PC-9 (cell line): Measurements from ENCODE around the gene GBP5. TPM values are rescaled to one million over a fixed set of nuclear protein-coding genes. Genes with fewer than 3 reads are reported as not detected.
"Not testable (repeated sequence)": the region's sequence is repeated elsewhere in the genome, so short reads cannot be mapped to it uniquely, and the experiment has no call there.

Experiments
- Bru-seq: library from RNA; stranded (reverse); fragments of 400-500 nt; gene quantifications from one replicate; lab custom pipeline; 2021; lab: Mats Ljungman, UMichigan
- BruChase-seq, 2 experiments: library from RNA; stranded (reverse); fragments of 400-500 nt; gene quantifications; one replicate each; lab custom pipeline; 2021; lab: Mats Ljungman, UMichigan
- BruUV-seq: library from RNA; stranded (reverse); fragments of 400-500 nt; replicated peaks from 2 replicates; lab custom pipeline; 2021; lab: Mats Ljungman, UMichigan
- CTCF ChIA-PET: fragments of 300-600 bp; sonication (Branson Sonifier 250); formaldehyde crosslinking; loops from one replicate; lab custom pipeline; 2022; ENCODE audit warnings: antibody characterized with exemption; lab: Charles Lee
- POLR2A ChIA-PET: fragments of 300-600 bp; sonication (Branson Sonifier 250); formaldehyde crosslinking; loops from one replicate; lab custom pipeline; 2022; ENCODE audit warnings: antibody characterized with exemption; ENCODE audit not compliant: unreplicated experiment; lab: Charles Lee
- DNase-seq, 2 experiments: peaks; one replicate each; pipeline versions ENCODE4 v3.0.0 to v3.0.0-alpha.2; 2015 to 2022; ENCODE audit warnings: mixed read lengths in 1 of 2
- H2AFZ ChIP-seq: fragments of 200-600 bp; sonication (generic); 2 replicates; pipeline ENCODE4 v1.8.1; 2017; ENCODE audit warnings: antibody characterized with exemption
- H3F3A ChIP-seq: fragments of 200-600 bp; sonication (generic); 2 replicates; pipeline ENCODE4 v1.8.1; 2017; ENCODE audit warnings: antibody characterized with exemption, mild to moderate bottlenecking, low read depth; ENCODE audit not compliant: insufficient read depth
- H3K27ac ChIP-seq: fragments of 200-600 bp; sonication (generic); 2 replicates; pipeline ENCODE4 v1.6.1; 2016; ENCODE audit warnings: mixed run types
- H3K27me3 ChIP-seq: fragments of 200-600 bp; sonication (generic); 2 replicates; pipeline ENCODE4 v1.6.1; 2016; ENCODE audit warnings: low read depth, mixed run types; ENCODE audit not compliant: insufficient read depth
- H3K36me3 ChIP-seq: fragments of 200-600 bp; sonication (generic); 2 replicates; pipeline ENCODE4 v1.6.1; 2016; ENCODE audit warnings: low read depth, mixed run types
- H3K4me1 ChIP-seq: fragments of 200-600 bp; sonication (generic); replicated peaks from 2 replicates; pipeline ENCODE4 v1.6.1; 2016; ENCODE audit warnings: mixed run types; ENCODE audit not compliant: insufficient read depth
- H3K4me2 ChIP-seq: fragments of 200-600 bp; sonication (generic); 2 replicates; pipeline ENCODE4 v1.6.1; 2017; ENCODE audit warnings: mixed run types
- H3K4me3 ChIP-seq: fragments of 200-600 bp; sonication (generic); 2 replicates; pipeline ENCODE4 v1.6.1; 2016; ENCODE audit warnings: mixed run types
- H3K79me2 ChIP-seq: fragments of 200-600 bp; sonication (generic); 2 replicates; pipeline ENCODE4 v1.6.1; 2017; ENCODE audit warnings: low read depth, mixed run types
- H3K9me2 ChIP-seq: fragments of 200-600 bp; sonication (generic); 2 replicates; pipeline ENCODE4 v1.8.1; 2017; ENCODE audit warnings: mild to moderate bottlenecking; ENCODE audit not compliant: insufficient read depth
- H3K9me3 ChIP-seq: fragments of 200-600 bp; sonication (generic); 2 replicates; pipeline ENCODE4 v1.8.1; 2016; ENCODE audit warnings: low read depth; ENCODE audit not compliant: insufficient read depth
- H4K20me1 ChIP-seq: fragments of 200-600 bp; sonication (generic); 2 replicates; pipeline ENCODE4 v1.8.1; 2017; ENCODE audit not compliant: insufficient read depth
- EZH2 ChIP-seq: fragments of 200-600 bp; sonication (generic); IDR thresholded peaks from 2 replicates; pipeline ENCODE4 v1.8.0; 2017; ENCODE audit warnings: antibody characterized with exemption, low read depth
- intact Hi-C: fragments of 100-400 bp; cut with micrococcal nuclease; formaldehyde crosslinking; loops from one replicate; pipeline ENCODE4 v1.10.0; 2022; ENCODE audit not compliant: unreplicated experiment
- long read RNA-seq: library from polyadenylated mRNA; stranded (forward); transcript quantifications from one replicate; pipeline ENCODE4 v2.0.0, GENCODE V29; 2022
- total RNA-seq: library from RNA; stranded (reverse); gene quantifications from 2 replicates; pipeline ENCODE4 v1.2.3, GENCODE V29; 2021
- TF ChIP-seq, protein P1 (sequence below): fragments of 200-600 bp; sonication (generic); conservative IDR thresholded peaks from 2 replicates; pipeline ENCODE4 v1.6.1; 2017; ENCODE audit warnings: mixed run types, antibody characterized with exemption, mild to moderate bottlenecking, moderate library complexity

Gene GBP5, protein sequence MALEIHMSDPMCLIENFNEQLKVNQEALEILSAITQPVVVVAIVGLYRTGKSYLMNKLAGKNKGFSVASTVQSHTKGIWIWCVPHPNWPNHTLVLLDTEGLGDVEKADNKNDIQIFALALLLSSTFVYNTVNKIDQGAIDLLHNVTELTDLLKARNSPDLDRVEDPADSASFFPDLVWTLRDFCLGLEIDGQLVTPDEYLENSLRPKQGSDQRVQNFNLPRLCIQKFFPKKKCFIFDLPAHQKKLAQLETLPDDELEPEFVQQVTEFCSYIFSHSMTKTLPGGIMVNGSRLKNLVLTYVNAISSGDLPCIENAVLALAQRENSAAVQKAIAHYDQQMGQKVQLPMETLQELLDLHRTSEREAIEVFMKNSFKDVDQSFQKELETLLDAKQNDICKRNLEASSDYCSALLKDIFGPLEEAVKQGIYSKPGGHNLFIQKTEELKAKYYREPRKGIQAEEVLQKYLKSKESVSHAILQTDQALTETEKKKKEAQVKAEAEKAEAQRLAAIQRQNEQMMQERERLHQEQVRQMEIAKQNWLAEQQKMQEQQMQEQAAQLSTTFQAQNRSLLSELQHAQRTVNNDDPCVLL
- total RNA-seq (not detected in 2 replicates), Bru-seq, nascent RNA (percentile 7 among the genes with signal in this experiment), BruChase-seq, experiment 1, labeled RNA remaining after a 2-hour chase (percentile 18 among the genes with signal in this experiment), BruChase-seq, experiment 2, labeled RNA remaining after a 6-hour chase (percentile 10 among the genes with signal in this experiment)
- long read RNA-seq, result 0 reads

DNA sequence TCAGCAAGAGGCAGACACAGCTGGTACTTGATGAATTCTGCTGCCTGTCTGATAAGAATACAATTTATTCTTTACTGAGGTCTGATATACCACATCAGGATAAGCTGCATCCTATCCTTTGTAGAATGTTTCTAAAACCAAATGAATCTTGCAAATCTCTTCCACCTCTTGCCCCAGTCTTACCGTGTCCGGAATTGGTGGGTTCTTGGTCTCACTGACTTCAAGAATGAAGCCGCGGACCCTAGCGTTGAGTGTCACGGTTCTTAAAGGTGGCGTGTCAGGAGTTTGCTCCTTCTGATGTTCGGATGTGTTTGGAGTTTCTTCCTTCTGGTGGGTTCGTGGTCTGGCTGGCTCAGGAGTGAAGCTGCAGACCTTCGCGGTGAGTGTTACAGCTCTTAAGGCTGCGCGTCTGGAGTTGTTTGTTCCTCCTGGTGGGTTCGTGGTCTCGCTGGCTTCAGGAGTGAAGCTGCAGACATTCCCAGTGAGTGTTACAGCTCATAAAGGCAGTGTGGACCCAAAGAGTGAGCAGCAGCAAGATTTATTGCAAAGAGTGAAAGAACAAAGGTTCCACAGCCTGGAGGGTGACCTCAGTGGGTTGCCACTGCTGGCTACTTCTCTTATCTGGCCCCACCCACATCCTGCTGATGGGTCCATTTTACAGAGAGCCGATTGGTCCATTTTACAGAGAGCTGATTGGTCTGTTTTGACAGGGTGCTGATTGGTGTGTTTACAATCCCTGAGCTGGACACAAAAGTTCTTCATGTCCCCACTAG lies at the start of gene GBP5:
Gene GBP5, minus strand, starts transcription at position 592 of the 773 bp plus-strand sequence. CDS start 3,305 bp downstream, outside the sequence.
- POLR2A ChIA-PET, H3K36me3 ChIP-seq, H3K27ac ChIP-seq, H3K9me2 ChIP-seq, H3K27me3 ChIP-seq, H3K4me3 ChIP-seq, H3K4me1 ChIP-seq, H2AFZ ChIP-seq, CTCF ChIA-PET, H3K79me2 ChIP-seq, BruUV-seq, H3K9me3 ChIP-seq, H4K20me1 ChIP-seq, intact Hi-C loops, DNase-seq, H3F3A ChIP-seq, H3K4me2 ChIP-seq: not testable (repeated sequence)

DNA sequence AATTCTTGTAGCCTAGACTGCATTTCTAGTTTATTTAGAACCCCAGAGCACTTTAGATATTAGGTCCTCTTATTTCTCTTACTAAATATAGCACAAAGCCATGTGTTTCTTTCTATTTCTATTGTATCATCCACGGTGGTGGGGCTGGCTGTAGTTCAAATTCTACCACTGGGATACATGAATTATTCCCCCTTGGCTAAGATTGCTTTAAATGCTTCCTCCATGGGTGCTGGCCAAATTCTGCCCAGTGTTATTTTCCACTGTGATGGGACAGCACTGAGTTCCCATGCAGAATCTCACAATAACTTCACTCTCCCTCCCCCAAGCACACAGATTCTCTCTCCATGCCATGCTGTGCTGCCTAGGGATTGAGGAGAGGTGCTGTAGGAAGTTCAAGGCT lies 49.7 kb upstream of the GBP5 start:
- BruUV-seq, result no TSS peak
- TF ChIP-seq EZH2, result no peak
- TF ChIP-seq, protein P1, sequence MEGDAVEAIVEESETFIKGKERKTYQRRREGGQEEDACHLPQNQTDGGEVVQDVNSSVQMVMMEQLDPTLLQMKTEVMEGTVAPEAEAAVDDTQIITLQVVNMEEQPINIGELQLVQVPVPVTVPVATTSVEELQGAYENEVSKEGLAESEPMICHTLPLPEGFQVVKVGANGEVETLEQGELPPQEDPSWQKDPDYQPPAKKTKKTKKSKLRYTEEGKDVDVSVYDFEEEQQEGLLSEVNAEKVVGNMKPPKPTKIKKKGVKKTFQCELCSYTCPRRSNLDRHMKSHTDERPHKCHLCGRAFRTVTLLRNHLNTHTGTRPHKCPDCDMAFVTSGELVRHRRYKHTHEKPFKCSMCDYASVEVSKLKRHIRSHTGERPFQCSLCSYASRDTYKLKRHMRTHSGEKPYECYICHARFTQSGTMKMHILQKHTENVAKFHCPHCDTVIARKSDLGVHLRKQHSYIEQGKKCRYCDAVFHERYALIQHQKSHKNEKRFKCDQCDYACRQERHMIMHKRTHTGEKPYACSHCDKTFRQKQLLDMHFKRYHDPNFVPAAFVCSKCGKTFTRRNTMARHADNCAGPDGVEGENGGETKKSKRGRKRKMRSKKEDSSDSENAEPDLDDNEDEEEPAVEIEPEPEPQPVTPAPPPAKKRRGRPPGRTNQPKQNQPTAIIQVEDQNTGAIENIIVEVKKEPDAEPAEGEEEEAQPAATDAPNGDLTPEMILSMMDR, result no peak
- Histone ChIP-seq H3K4me3 (no peak overlapping the region), H3K4me1 (no peaks in the 10 kb centered on the region), H4K20me1 (no peaks in the 10 kb centered on the region), H3F3A (no peaks in the 10 kb centered on the region), H3K9me2 (no peaks in the 10 kb centered on the region), H3K79me2 (no peaks in the 10 kb centered on the region), H3K4me2 (no peak overlapping the region), H2AFZ (no peak overlapping the region), H3K36me3 (no peaks in the 10 kb centered on the region), H3K9me3 (0 out of 2 replicates have a peak, but pooled peaks cover 3% of the 10 kb centered on the region), H3K27me3 (no peaks in the 10 kb centered on the region), H3K27ac (no peak overlapping the region)
- intact Hi-C loops, result no loop called here
- DNase-seq, result no peak
- CTCF ChIA-PET, result no interaction called here
- POLR2A ChIA-PET, result no interaction called here

DNA sequence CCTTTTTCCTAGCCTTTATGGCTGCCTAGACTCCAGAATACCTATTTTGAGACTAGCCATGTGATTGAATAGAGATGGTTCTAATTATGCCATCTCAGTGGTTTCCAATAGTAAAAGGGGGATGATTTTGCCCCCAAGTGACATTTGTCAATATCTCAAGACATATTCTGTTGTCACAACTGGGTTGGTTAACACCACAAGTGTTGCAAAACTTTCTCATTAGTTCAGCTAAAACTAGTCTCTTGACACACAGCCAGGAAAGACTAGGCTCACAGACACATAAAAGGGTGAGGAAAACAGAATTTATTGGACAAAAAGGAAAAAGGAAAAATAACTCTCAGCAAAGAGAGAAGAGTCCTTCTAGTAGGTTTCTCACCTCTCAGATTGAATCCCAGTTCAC lies 39.9 kb upstream of the GBP5 start:
- DNase-seq, result no peak
- BruUV-seq, result no TSS peak
- Histone ChIP-seq H3K27ac (no peak overlapping the region), H3K4me2 (no peak overlapping the region), H3K36me3 (no peaks in the 10 kb centered on the region), H3K4me1 (peaks cover 32% of the 10 kb centered on the region), H2AFZ (no peak overlapping the region), H3K27me3 (no peaks in the 10 kb centered on the region), H4K20me1 (no peaks in the 10 kb centered on the region), H3K9me3 (0 out of 2 replicates have a peak, but pooled peaks cover 5% of the 10 kb centered on the region), H3K4me3 (no peak overlapping the region), H3F3A (no peaks in the 10 kb centered on the region), H3K79me2 (no peaks in the 10 kb centered on the region), H3K9me2 (no peaks in the 10 kb centered on the region)
- ChIA-PET POLR2A (no interaction called here), CTCF (no interaction called here)
- no peak for TF ChIP-seq EZH2
- TF ChIP-seq, protein P1, result no peak
- intact Hi-C loops, result no loop called here
